Neuronal stem cell (in vitro differentiated cells): ENCODE measurements around the gene TPRN.
A peak's percentile ranks its signal among the peaks of the same experiment; 100 is the strongest.

Experiments used
- DNase-seq: peaks from one replicate; pipeline ENCODE4 v3.0.0-alpha.2; 2013; ENCODE audit warnings: low spot score
- H2AFZ ChIP-seq: one replicate; pipeline ENCODE4 v1.6.1; 2013; ENCODE audit warnings: mild to moderate bottlenecking, low read length, inconsistent platforms
- H2AK5ac ChIP-seq: 2 replicates; pipeline ENCODE4 v1.6.1; 2013; ENCODE audit warnings: low read depth, mild to moderate bottlenecking, inconsistent platforms, low read length, moderate library complexity, mixed read lengths
- H2BK120ac ChIP-seq: 2 replicates; pipeline ENCODE4 v1.6.1; 2013; ENCODE audit warnings: low read depth, mild to moderate bottlenecking, inconsistent platforms, low read length, moderate library complexity, mixed read lengths
- H2BK12ac ChIP-seq: one replicate; pipeline ENCODE4 v1.6.1; 2013; ENCODE audit warnings: low read length, inconsistent platforms
- H2BK15ac ChIP-seq: 2 replicates; pipeline ENCODE4 v1.6.1; 2013; ENCODE audit warnings: mild to moderate bottlenecking, low read length, inconsistent platforms, mixed read lengths
- H2BK5ac ChIP-seq: one replicate; pipeline ENCODE4 v1.6.1; 2013; ENCODE audit warnings: inconsistent platforms, mild to moderate bottlenecking, low read length, moderate library complexity
- H3K14ac ChIP-seq: one replicate; pipeline ENCODE4 v1.6.1; 2013; ENCODE audit warnings: low read length, inconsistent platforms
- H3K18ac ChIP-seq: 2 replicates; pipeline ENCODE4 v1.6.1; 2013; ENCODE audit warnings: low read length, inconsistent platforms
- H3K23ac ChIP-seq: 2 replicates; pipeline ENCODE4 v1.6.1; 2013; ENCODE audit warnings: low read depth, mild to moderate bottlenecking, mixed read lengths, low read length, inconsistent platforms; ENCODE audit not compliant: poor library complexity
- H3K27ac ChIP-seq: replicated peaks from 3 replicates; pipeline ENCODE4 v1.5.1; 2013; ENCODE audit warnings: low read length, inconsistent platforms
- H3K27me3 ChIP-seq, 3 experiments: 2 replicates each; pipeline ENCODE4 v1.6.1; 2013; ENCODE audit warnings: low read length in 3 of 3, mild to moderate bottlenecking in 2 of 3, inconsistent platforms in 1 of 3, low read depth in 1 of 3, mixed read lengths in 1 of 3, moderate library complexity in 1 of 3; ENCODE audit not compliant: control insufficient read depth in 3 of 3, insufficient read depth in 3 of 3
- H3K36me3 ChIP-seq, 2 donors: replicated peaks in 1 of 2; 2 replicates each; pipeline ENCODE4 v1.6.1; 2013; ENCODE audit warnings: low read length in 2 of 2; ENCODE audit not compliant: control insufficient read depth in 2 of 2, insufficient read depth in 2 of 2
- H3K4ac ChIP-seq: 2 replicates; pipeline ENCODE4 v1.6.1; 2013; ENCODE audit warnings: inconsistent platforms, mild to moderate bottlenecking, low read length, moderate library complexity
- H3K4me1 ChIP-seq, 2 donors: 1 replicate in 1 of 2; 2 replicates in 1 of 2; pipeline ENCODE4 v1.6.1; 2013; ENCODE audit warnings: low read length in 2 of 2, low read depth in 1 of 2; ENCODE audit not compliant: control insufficient read depth in 2 of 2, insufficient read depth in 1 of 2
- H3K4me2 ChIP-seq: one replicate; pipeline ENCODE4 v1.6.1; 2013; ENCODE audit warnings: mild to moderate bottlenecking, low read length, inconsistent platforms; ENCODE audit not compliant: insufficient read depth, poor library complexity, severe bottlenecking
- H3K4me3 ChIP-seq, 2 donors: 2 replicates each; pipeline ENCODE4 v1.5.1; 2013; ENCODE audit warnings: low read length in 2 of 2, mild to moderate bottlenecking in 2 of 2, inconsistent platforms in 1 of 2, moderate library complexity in 1 of 2
- H3K79me1 ChIP-seq: one replicate; pipeline ENCODE4 v1.6.1; 2013; ENCODE audit warnings: low read depth, mild to moderate bottlenecking, inconsistent platforms, low read length, moderate library complexity
- H3K9ac ChIP-seq: one replicate; pipeline ENCODE4 v1.6.1; 2013; ENCODE audit warnings: mild to moderate bottlenecking, low read depth, low read length, inconsistent platforms; ENCODE audit not compliant: poor library complexity
- H3K9me3 ChIP-seq, 2 donors: replicated peaks in 1 of 2; 2 replicates each; pipeline versions ENCODE3 to v1.6.1; 2013; ENCODE audit warnings: low read length in 2 of 2, mild to moderate bottlenecking in 2 of 2, inconsistent platforms in 1 of 2, low read depth in 1 of 2, mixed read lengths in 1 of 2, moderate library complexity in 1 of 2; ENCODE audit not compliant: control insufficient read depth in 2 of 2, insufficient read depth in 1 of 2
- H4K8ac ChIP-seq: one replicate; pipeline ENCODE4 v1.6.1; 2013; ENCODE audit warnings: low read depth, mild to moderate bottlenecking, inconsistent platforms, low read length, moderate library complexity
- H4K91ac ChIP-seq: one replicate; pipeline ENCODE4 v1.6.1; 2013; ENCODE audit warnings: low read length, low read depth, mild to moderate bottlenecking, inconsistent platforms; ENCODE audit not compliant: poor library complexity
- WGBS, 2 donors: extraction: QIAGEN DNeasy Blood & Tissue Kit; methylation state at CpG; one replicate each; pipeline ENCODE4 v1.1.7; 2013; ENCODE audit warnings: missing lambda C conversion rate in 2 of 2, mixed read lengths in 1 of 2; ENCODE audit not compliant: insufficient read length in 2 of 2, insufficient replicate concordance in 1 of 2; ENCODE audit errors: extremely low coverage in 2 of 2; 5-methylcytosine and 5-hydroxymethylcytosine counted together

The TPRN gene

DNA sequence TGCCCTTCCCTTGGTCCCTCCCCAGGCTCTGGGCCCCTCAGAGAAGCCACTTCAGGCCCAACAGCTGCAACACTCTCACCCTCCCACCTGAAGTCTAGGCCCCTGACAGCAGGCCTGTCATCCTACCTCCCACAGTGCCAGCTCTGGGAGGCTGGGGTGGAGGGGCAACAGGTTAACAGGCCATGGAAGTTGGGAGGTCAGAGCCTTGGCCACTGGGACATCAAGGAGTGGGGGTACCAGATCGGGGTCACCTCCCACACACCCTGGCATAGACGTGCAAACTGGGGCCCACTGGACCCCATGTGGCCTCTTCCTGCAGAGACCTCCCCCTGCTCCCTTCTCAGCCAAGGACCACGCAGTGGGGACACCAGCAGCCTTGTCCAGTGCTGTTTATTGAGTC lies 9.3 kb downstream of the TPRN start:
- H4K91ac ChIP-seq, result no peak overlapping the region
- no peak overlapping the region for H3K27ac ChIP-seq
- DNase-seq, result no peak
- peaks cover 13 to 36% of the 10 kb centered on the region in 2 donors for H3K36me3 ChIP-seq
- no peak overlapping the region for H3K14ac ChIP-seq
- peak overlapping the region in 1 of 2 donors; percentile 15 for H3K4me3 ChIP-seq
- no peak overlapping the region for H3K9ac ChIP-seq
- no peak overlapping the region for H2BK5ac ChIP-seq
- no peak overlapping the region for H2BK120ac ChIP-seq
- no peak overlapping the region for H4K8ac ChIP-seq
- peaks cover 0 to 2% (median 0%) of the 10 kb centered on the region in 3 experiments for H3K27me3 ChIP-seq
- no peak overlapping the region for H3K4me2 ChIP-seq
- peaks cover 17 to 21% of the 10 kb centered on the region in 2 donors for H3K4me1 ChIP-seq
- no peak overlapping the region for H2BK15ac ChIP-seq
- H3K18ac ChIP-seq, result no peak overlapping the region
- H3K79me1 ChIP-seq, result peaks cover 41% of the 10 kb centered on the region
- no peak overlapping the region for H3K23ac ChIP-seq
- WGBS, 2 donors, result no CpG with 5 or more reads among the region's 3 CpGs
- H2BK12ac ChIP-seq, result peak overlapping the region; percentile 73
- no peak overlapping the region for H2AK5ac ChIP-seq
- H2AFZ ChIP-seq, result no peak overlapping the region
- H3K4ac ChIP-seq, result no peak overlapping the region
- H3K9me3 ChIP-seq, result peaks cover 0 to 1% of the 10 kb centered on the region in 2 donors

DNA sequence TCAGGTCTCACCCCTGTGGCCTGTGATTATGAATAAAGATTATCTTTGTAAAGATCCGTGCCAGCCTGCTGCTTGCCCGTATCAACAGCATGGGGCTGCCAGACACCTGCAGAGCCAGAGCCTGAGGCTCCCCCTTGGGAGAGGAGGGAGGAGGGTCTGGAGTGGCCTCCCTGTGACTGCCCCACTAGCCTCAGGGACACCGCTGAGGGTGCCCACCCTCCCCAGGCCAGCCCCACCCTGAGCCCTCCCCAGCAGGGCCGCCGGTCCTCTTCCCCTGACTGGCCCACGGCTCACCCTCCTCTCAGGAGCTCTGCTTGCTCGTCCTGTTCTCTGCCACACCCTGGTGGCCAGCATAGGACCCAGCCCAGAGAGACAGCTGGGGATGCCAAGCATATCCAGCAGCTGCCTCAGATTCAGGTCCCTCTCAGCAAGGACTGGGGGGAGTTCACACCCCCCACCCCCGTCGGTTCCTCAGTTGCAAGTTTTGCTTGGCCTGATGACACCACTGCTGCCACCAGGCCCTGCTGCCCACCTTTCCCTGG lies 10.2 kb downstream of the TPRN start:
- no peak overlapping the region for H2BK5ac ChIP-seq
- H3K18ac ChIP-seq, result no peak overlapping the region
- H3K4me2 ChIP-seq, result no peak overlapping the region
- no peak overlapping the region for H3K14ac ChIP-seq
- H3K36me3 ChIP-seq, result peaks cover 15 to 44% of the 10 kb centered on the region in 2 donors
- DNase-seq, result no peak
- H4K8ac ChIP-seq, result no peak overlapping the region
- H3K27ac ChIP-seq, result no peak overlapping the region
- H2AK5ac ChIP-seq, result no peak overlapping the region
- no peak overlapping the region for H4K91ac ChIP-seq
- H2BK12ac ChIP-seq, result no peak overlapping the region
- peaks cover 0 to 1% of the 10 kb centered on the region in 2 donors for H3K9me3 ChIP-seq
- no peak overlapping the region for H3K4ac ChIP-seq
- H2AFZ ChIP-seq, result no peak overlapping the region
- no peak overlapping the region for H2BK15ac ChIP-seq
- no peak overlapping the region for H2BK120ac ChIP-seq
- no peak overlapping the region for H3K9ac ChIP-seq
- peaks cover 0 to 2% (median 0%) of the 10 kb centered on the region in 3 experiments for H3K27me3 ChIP-seq
- peaks cover 17 to 21% of the 10 kb centered on the region in 2 donors for H3K4me1 ChIP-seq
- no peak overlapping the region for H3K23ac ChIP-seq
- WGBS, 2 donors, result no CpG with 5 or more reads among the region's 9 CpGs
- peaks cover 42% of the 10 kb centered on the region for H3K79me1 ChIP-seq
- peak overlapping the region in 1 of 2 donors; percentile 100 for H3K4me3 ChIP-seq

DNA sequence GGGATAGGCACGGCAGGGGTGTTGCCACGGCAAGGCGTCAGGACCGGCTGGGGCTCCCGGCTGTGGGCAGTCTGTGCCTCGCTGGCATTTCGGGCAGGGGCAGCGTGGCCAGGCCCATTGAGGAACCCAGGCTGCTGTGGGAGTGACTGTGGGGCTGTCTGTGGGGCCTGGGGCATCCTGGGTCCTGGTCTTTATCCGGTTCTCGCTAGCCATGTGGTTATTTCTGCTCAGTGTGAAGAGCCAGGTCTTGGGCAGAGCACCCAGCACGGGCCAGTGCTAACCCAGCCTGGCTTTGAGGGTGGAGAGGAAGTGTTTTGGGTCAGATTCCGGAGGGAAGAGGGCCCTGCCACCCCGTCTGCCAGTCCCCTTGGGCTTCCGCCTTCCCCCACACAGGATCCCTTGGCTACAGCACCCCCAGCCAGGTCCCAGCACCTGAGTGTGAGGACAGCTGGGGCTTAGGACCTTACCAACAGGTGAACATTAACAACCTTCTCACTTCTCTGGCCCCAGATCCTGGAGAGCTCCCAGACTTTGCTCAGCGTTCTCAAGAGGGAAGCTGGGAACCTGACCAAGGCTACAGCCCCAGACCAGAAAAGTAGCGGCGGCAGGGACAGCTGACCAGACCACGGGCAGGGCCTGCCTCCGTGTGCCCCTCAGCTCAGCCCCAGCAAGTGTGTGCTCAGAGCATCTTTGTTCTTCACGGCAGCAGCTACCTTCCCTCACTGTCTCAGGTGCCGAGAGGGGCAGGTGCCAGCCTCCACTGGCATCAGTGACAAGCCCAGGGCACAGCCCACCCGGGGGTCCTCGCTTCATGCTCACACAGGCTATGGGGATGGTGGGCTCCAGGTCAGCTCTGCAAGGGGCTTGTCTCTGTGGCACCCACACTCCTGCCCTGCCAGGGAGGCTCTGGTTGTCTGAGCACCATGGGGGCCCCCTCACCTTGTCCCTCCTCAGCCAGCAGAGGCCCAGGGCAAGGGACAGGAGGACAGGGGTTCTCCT lies 10.9 kb downstream of the TPRN start:
- Histone ChIP-seq H3K79me1 (peaks cover 37% of the 10 kb centered on the region), H3K9me3 (peaks cover 0 to 1% of the 10 kb centered on the region in 2 donors), H3K4me2 (peak overlapping the region; percentile 93), H3K4me1 (peaks cover 17% of the 10 kb centered on the region in 2 donors), H3K36me3 (peaks cover 15 to 52% of the 10 kb centered on the region in 2 donors), H4K91ac (no peak overlapping the region), H4K8ac (no peak overlapping the region), H3K4me3 (peak overlapping the region; percentile 99 to 100), H3K9ac (peak overlapping the region; percentile 93), H3K23ac (peak overlapping the region; percentile 95), H2BK12ac (no peak overlapping the region), H2AFZ (peak overlapping the region; percentile 95), H2BK120ac (no peak overlapping the region), H3K14ac (no peak overlapping the region), H3K18ac (no peak overlapping the region), H3K4ac (no peak overlapping the region), H3K27ac (no peak overlapping the region), H2BK15ac (no peak overlapping the region), H3K27me3 (peaks cover 0 to 2% (median 0%) of the 10 kb centered on the region in 3 experiments), H2AK5ac (peak overlapping the region; percentile 84), H2BK5ac (no peak overlapping the region)
- no peak for DNase-seq
- WGBS, 2 donors, result no CpG with 5 or more reads among the region's 23 CpGs
